Stimulated activated CD8-positive, alpha-beta memory T cell treated with anti-CD3 and anti-CD28 coated beads, Interleukin-12 subunit alpha, Interleukin-12 subunit beta, amount 100 ng/mL, for 24 hours (primary cell): ENCODE data around the gene OR10T2.
"Not testable (repeated sequence)": the region's sequence is repeated elsewhere in the genome, so short reads cannot be mapped to it uniquely, and the experiment has no call there.

ENCODE experiments used
- DNase-seq: peaks from one replicate; pipeline ENCODE4 v3.0.0-alpha.2; 2020; ENCODE audit errors: extremely low read depth

Gene OR10T2

GRCh38 chr1:158398818-158399514, at the start of gene OR10T2:
Gene OR10T2 (minus strand): TSS chr1:158399466. CDS start chr1:158399466, 0 bp downstream.
- no peak for DNase-seq

- DNase-seq: no peak
Measured at GRCh38 chr1:158445376-158445775, 46.1 kb upstream of the OR10T2 start.

GRCh38 chr1:158434741-158435140, 35.5 kb upstream of the OR10T2 start:
- DNase-seq: no peak

GRCh38 chr1:158430163-158430562, 30.9 kb upstream of the OR10T2 start:
- not testable (repeated sequence) for DNase-seq

- no peak for DNase-seq
Measured at GRCh38 chr1:158426137-158426536, 26.9 kb upstream of the OR10T2 start, which contains the start of gene OR10K2. Gene OR10K2 (minus strand): TSS chr1:158426237. CDS start chr1:158420866, 5,371 bp downstream.

- no peak for DNase-seq
Measured at GRCh38 chr1:158425027-158425426, 25.8 kb upstream of the OR10T2 start.

GRCh38 chr1:158422212-158422611, 22.9 kb upstream of the OR10T2 start:
- DNase-seq: no peak

- no peak for DNase-seq
Measured at GRCh38 chr1:158417586-158417985, 18.3 kb upstream of the OR10T2 start.

- DNase-seq: no peak
Measured at GRCh38 chr1:158414651-158415345, 15.5 kb upstream of the OR10T2 start.

- no peak for DNase-seq
Measured at GRCh38 chr1:158407092-158407491, 7.8 kb upstream of the OR10T2 start.

GRCh38 chr1:158400871-158401270, 1.6 kb upstream of the OR10T2 start:
- DNase-seq: no peak

GRCh38 chr1:158396646-158397045, 2.6 kb downstream of the OR10T2 start:
- no peak for DNase-seq

GRCh38 chr1:158393476-158393875, 5.8 kb downstream of the OR10T2 start:
- no peak for DNase-seq

- no peak for DNase-seq
Measured at GRCh38 chr1:158391099-158391498, 8.2 kb downstream of the OR10T2 start.

GRCh38 chr1:158390331-158390730, 8.9 kb downstream of the OR10T2 start:
- no peak for DNase-seq

GRCh38 chr1:158374860-158375259, 24.4 kb downstream of the OR10T2 start:
- no peak for DNase-seq

- not testable (repeated sequence) for DNase-seq
Measured at GRCh38 chr1:158374101-158374500, 25.2 kb downstream of the OR10T2 start.

- DNase-seq: no peak
Measured at GRCh38 chr1:158371188-158371953, 27.9 kb downstream of the OR10T2 start.

GRCh38 chr1:158366783-158367182, 32.5 kb downstream of the OR10T2 start:
- DNase-seq: no peak

GRCh38 chr1:158362941-158363340, 36.3 kb downstream of the OR10T2 start:
- no peak for DNase-seq

- no peak for DNase-seq
Measured at GRCh38 chr1:158362482-158362881, 36.8 kb downstream of the OR10T2 start.

- no peak for DNase-seq
Measured at GRCh38 chr1:158357441-158357840, 41.8 kb downstream of the OR10T2 start.
